ENCODE measurements around the gene CREBBP. TPM values are rescaled to one million over a fixed set of nuclear protein-coding genes. Genes with fewer than 3 reads are reported as not detected.

The CREBBP gene
- total RNA-seq, 1 donor from 2014 or later: 31.4 TPM

DNA sequence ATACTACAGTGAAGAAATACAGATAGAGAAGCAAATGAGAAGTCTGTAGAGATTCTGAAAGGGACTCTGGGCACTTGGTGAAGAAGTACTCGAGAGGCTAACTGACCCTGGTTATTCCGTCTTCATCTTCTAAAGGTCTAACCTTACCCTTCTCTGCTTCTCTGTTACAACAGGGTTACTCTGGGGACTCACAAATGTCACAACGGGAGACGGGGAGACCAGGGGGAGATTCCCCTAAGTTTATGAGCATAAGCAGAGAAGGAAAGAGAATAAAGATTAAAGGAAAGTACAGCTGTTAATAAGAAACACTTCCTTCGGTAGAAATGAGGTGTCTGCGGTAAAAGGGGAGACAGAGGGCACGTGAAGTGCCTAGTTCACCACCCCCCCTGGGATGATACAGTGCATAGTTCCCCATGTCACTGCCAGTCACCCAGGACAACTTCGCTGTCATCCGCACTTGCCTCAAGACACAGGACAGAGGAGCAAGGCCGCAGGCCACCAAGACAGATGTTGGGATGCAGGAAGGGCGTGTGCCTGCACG is 88.0 kb downstream of the CREBBP start:
- H3K36me3 ChIP-seq (ENCODE audit: control insufficient read depth, insufficient read depth, low read length): peaks cover 2% of the 10 kb centered on the region
- TF ChIP-seq, protein P1, sequence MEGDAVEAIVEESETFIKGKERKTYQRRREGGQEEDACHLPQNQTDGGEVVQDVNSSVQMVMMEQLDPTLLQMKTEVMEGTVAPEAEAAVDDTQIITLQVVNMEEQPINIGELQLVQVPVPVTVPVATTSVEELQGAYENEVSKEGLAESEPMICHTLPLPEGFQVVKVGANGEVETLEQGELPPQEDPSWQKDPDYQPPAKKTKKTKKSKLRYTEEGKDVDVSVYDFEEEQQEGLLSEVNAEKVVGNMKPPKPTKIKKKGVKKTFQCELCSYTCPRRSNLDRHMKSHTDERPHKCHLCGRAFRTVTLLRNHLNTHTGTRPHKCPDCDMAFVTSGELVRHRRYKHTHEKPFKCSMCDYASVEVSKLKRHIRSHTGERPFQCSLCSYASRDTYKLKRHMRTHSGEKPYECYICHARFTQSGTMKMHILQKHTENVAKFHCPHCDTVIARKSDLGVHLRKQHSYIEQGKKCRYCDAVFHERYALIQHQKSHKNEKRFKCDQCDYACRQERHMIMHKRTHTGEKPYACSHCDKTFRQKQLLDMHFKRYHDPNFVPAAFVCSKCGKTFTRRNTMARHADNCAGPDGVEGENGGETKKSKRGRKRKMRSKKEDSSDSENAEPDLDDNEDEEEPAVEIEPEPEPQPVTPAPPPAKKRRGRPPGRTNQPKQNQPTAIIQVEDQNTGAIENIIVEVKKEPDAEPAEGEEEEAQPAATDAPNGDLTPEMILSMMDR (IDR thresholded peaks at IDR 0.05; ENCODE audit: insufficient read depth, low read length, poor library complexity, severe bottlenecking): no peak
- H3K4me3 ChIP-seq (ENCODE audit: low read depth, low read length): no peak overlapping the region
- DNase-seq (ENCODE audit: low read depth): no peak
- no peaks in the 10 kb centered on the region for H3K27me3 ChIP-seq (ENCODE audit: control insufficient read depth, insufficient read depth, low read length)

DNA sequence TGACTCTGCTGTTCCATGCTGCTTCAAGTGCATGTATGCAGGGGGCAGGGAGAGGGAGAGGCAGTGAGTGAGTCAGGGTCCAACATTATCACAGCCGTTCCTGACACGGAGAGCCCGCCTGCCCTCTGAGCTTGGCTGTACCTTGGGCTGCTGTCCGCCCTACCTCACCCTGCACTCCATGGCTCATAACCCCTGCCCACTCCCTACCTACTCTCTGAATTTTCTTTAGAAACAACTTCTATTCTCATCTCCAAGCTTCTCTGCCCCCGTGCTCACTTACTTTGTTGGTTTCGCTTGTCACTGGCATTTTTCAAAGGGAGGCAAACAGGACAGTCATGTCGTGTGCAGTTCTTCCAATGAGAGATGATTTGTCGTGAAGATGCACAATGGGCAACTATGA is 88.8 kb downstream of the CREBBP start:
- no peak for DNase-seq (ENCODE audit: low read depth)
- no peaks in the 10 kb centered on the region for H3K27me3 ChIP-seq (ENCODE audit: control insufficient read depth, insufficient read depth, low read length)
- H3K36me3 ChIP-seq (ENCODE audit: control insufficient read depth, insufficient read depth, low read length): peaks cover 2% of the 10 kb centered on the region
- TF ChIP-seq, protein P1 (IDR thresholded peaks at IDR 0.05; ENCODE audit: insufficient read depth, low read length, poor library complexity, severe bottlenecking): no peak
- H3K4me3 ChIP-seq (ENCODE audit: low read depth, low read length): no peak overlapping the region

DNA sequence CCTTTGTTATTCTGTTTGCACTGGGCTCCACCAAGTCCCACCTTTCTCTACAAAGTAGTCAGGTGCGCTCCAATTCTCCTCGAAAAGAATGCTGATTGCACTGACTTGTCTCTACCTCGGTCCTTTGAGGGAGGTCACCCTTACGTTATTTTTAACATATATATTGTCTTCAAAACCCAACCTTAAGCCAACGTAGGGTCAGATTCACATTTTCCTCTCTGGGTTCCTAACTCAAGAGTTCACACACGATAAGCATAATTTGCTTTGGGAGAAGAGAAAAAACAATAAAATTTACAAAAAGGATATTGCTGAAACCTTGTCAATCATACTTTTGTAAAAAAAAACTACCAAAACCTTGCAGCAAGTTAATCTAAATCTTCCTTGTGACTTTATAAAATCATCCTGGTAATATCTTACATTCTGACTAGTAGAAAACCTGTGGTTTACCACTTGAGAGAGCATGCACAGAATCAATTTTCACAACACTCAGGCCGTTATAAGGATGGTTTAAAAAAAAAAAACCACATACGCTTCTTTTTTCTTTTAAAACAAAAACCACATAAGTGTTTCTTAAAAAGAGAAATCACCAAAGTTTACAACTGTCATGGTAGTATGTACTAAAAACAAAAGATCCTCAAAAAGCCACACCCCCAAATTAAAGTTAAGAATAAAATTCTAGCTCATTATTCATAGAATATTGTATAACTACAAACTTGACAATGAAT is 91.0 kb downstream of the CREBBP start:
- H3K27me3 ChIP-seq (ENCODE audit: control insufficient read depth, insufficient read depth, low read length): no peaks in the 10 kb centered on the region
- H3K4me3 ChIP-seq (ENCODE audit: low read depth, low read length): no peak overlapping the region
- peaks cover 2% of the 10 kb centered on the region for H3K36me3 ChIP-seq (ENCODE audit: control insufficient read depth, insufficient read depth, low read length)
- TF ChIP-seq, protein P1 (IDR thresholded peaks at IDR 0.05; ENCODE audit: insufficient read depth, low read length, poor library complexity, severe bottlenecking): no peak
- no peak for DNase-seq (ENCODE audit: low read depth)

DNA sequence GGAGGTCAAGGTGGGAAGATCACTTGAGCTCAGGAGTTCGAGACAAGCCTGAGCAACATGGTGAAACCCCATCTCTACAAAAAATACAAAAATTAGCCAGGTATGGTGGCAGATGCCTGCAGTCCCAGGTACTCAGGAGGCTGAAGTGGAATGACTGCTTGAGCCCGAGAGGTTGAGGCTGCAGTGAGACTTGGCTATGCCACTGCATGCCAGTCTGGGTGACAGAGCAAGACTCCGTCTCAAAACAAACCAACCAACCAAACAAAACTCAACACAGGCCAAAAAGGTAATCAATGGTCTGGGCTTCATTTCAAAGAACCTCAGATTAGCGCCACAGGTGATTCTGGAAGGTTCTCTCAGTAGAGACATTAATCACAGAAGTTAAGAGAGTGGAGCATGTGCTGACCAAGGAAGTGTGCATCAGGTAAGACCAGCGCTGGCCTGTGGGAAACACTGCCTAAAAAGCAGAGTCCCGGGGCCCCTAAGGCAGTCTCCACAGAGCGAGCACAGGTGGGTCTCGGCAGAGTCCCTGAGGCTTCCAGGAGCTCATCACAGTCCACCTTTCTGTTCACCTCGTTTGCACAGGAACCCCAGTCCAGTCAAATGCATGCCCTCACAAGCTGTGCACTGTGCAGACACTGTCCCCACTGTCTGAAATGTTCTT is 91.7 kb downstream of the CREBBP start:
- Histone ChIP-seq H3K36me3 (ENCODE audit: control insufficient read depth, insufficient read depth, low read length) (peaks cover 2% of the 10 kb centered on the region), H3K4me3 (ENCODE audit: low read depth, low read length) (no peak overlapping the region), H3K27me3 (ENCODE audit: control insufficient read depth, insufficient read depth, low read length) (no peaks in the 10 kb centered on the region)
- DNase-seq (ENCODE audit: low read depth): no peak
- TF ChIP-seq, protein P1 (IDR thresholded peaks at IDR 0.05; ENCODE audit: insufficient read depth, low read length, poor library complexity, severe bottlenecking): no peak

DNA sequence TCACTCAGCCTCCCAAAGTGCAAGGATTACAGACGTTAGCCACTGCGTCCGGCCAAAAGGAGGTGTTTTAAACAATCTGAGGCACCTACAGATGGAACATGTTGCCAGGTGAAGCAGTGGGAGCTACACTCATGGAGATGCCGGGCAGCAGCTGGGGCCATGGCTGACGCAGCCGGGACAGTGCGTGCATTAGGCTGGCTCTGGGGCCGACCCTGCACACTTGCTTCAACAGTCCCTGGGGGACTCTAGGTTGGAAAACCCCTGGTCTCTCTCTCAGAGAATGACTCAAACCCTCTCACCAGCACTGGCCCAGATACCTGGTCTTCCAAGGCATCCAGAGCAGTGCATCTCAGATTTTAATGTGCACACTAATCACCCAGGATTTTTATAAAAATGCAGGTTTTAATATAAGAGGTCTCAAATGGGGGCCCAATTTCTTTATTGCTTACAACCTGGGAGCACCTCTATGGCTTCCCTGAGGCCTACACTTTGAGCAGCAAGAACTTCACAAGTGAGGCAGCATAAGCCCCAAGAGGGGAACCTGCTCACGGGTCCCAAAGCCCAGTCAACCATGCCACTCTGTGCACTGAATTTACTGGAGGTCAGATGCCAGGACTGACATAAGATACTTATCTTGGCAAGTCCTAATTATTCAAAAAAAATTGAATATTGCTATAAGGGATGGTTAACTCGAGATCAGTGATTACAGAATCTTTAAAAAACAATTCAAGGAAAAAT is 92.4 kb downstream of the CREBBP start:
- Histone ChIP-seq H3K4me3 (ENCODE audit: low read depth, low read length) (no peak overlapping the region), H3K36me3 (ENCODE audit: control insufficient read depth, insufficient read depth, low read length) (peaks cover 2% of the 10 kb centered on the region), H3K27me3 (ENCODE audit: control insufficient read depth, insufficient read depth, low read length) (no peaks in the 10 kb centered on the region)
- TF ChIP-seq, protein P1 (IDR thresholded peaks at IDR 0.05; ENCODE audit: insufficient read depth, low read length, poor library complexity, severe bottlenecking): no peak
- no peak for DNase-seq (ENCODE audit: low read depth)
